NK-92 treated with Interleukin-12 subunit alpha and Interleukin-12 subunit beta, amount 100 ng/mL, for 24 hours (cell line): Measurements from ENCODE around the gene ORM2.
A peak's percentile ranks its signal among the peaks of the same experiment; 100 is the strongest.

Experiments used
- DNase-seq: peaks from one replicate; lab custom pipeline; 2025; lab: John Stamatoyannopoulos, UW

The ORM2 gene

DNA sequence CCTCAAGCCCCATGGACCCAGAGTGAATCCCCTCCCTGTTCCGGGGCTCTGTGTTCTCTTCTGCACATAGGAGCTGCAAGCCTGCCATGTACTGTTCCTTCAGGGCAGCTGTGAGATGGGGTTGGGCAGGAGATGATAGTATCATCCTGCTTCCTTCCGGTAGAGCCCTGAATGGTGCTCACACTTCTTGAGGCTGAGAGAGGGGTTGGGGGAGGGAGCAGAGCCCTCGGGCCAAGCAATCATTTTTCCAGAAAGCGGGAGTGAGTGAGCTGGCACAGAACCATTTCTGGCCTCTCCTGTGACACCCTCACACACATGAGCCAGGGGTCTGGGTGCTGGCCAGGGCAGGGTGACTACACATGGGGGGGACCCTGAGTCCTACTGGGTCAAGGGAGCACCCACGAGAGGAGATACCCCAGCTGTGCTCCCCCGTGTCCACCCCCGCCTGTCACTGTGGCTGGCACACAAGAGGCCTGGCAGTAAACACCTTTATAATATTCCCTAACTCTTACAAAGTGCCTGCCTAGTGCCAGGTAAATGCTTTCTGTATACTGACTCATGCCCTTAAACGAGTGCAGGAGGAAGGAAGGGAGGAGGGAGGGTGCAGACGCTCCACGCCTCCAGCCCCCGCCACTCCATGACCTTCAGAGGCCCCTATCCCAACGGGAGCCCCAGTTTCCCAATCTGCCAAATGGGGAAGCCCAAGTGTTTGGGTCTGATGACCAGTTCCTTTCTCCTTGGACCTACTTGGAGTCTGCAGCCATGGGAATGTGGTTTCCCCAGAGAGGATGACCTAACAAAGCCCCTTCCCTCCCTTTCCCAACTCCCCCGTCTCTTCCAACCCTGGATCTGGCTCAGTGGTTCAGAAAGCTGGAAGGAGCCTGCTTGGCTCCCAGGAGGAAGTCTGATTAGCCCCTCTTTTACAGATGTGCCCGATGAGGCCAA is 42.6 kb downstream of the ORM2 start:
- peak; percentile 57 for DNase-seq

DNA sequence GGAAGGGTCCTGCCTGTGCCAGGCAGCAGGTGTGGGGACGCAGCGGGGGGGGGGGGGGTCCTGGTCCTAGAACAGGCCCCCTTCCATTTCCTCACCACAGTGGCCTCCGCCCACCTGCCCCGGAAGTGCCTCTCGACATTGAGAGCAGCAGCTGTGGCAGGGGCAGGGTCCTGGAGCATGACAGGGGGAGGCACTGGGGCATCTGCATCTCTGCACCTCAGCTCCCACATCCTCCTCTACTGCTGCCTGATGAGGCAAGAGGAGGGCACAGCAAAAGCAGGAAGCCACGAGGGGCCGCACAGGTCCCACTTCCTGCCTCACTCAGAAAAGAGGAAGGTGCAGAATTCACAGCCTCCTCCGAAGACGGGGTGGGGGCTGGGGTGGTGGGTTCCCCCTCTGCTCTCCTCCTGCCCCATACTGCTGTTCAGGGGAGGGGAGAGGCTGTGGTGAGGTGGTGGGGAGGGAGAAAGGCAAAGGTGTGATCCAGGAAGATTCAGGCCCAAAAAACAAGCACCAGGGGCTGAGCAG is 43.3 kb downstream of the ORM2 start:
- DNase-seq, result peak; percentile 92

DNA sequence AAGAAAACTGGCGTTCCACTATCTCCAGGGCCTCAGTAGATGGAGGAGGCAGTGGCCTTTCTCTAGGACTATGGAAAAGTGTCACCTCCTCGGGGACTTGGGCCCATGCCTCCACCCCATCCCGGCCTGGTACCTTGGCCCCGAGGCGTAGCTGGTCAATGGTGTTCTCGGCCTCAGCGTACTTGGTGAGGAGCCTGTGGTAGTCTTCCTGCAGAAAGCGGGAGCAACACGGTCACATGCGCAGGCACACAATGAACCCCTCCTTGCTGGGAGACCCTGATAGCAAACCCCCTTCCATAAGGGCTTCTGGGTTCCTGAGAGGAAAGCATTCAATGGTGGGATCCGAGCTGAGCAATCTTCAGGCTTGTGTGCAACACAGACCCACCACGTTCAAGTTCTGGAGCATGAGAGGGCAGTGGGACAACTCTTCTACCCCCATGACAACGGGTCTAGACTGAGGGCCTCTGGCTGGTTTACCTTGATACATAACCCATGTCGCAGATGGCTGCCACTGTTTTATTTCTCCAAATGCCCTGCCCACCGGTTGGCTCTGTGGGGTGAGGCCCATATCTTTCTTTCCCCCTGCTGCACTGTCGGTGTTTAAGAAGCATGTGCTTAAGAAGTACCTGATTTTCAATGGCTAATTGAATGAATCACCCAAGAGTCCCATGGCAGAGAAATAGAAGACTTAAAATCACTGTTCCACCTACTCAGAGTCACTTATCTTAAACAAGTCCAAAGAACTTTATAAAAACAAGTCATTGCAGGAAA is 44.5 kb downstream of the ORM2 start:
- no peak for DNase-seq

DNA sequence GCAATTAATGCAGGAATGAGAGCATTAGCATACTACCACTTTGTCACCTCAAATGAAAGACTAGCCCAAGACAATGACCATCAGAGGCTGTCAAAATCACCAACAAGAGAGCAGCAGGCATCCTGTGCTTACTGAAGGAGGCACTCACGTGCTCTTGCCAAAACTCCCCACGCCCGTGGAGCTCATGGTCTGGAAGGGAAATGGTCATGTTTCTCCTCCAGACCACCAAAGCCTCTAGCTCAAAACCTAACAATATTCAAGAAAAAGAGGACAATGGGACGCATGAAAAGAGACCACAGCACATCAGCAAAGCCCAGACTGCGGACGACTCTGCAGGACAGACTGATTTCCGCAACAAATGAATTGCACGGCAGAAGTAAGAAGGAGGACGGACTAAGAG is 45.3 kb downstream of the ORM2 start:
- no peak for DNase-seq

DNA sequence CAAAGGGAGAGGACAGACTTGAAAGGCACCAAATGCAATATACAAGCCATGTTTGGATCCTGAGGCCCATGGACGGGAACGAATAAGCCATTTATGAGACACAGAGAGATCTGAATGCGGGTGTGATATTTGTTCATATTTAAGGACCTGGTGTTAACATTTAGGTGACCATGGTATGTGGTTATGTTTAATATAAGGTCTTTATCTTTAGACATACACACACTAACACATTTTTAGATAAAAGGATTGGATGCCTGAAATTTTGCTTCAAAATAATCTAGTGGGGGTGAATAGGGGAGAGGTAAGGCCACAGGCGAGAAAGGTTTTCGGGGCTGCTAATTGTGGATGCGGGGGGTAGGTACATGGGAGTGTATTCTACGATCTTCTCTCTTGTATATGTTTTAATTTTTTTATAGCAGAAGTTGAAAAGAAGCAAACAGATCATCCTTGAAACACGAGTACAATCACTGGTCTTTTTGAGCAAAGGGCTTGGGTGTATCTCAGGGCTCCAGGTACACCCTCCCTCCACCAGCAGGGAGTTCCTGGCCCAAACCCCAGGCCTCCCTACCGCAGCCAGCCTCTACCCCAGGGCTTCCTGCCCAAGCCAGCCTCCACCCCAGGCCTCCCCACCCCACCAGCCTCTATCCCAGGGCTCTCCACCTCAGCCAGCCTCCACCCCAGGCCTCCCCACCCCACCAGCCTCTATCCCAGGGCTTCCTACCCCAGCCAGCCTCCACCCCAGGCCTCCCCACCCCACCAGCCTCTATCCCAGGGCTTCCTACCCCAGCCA is 45.9 kb downstream of the ORM2 start:
- no peak for DNase-seq

DNA sequence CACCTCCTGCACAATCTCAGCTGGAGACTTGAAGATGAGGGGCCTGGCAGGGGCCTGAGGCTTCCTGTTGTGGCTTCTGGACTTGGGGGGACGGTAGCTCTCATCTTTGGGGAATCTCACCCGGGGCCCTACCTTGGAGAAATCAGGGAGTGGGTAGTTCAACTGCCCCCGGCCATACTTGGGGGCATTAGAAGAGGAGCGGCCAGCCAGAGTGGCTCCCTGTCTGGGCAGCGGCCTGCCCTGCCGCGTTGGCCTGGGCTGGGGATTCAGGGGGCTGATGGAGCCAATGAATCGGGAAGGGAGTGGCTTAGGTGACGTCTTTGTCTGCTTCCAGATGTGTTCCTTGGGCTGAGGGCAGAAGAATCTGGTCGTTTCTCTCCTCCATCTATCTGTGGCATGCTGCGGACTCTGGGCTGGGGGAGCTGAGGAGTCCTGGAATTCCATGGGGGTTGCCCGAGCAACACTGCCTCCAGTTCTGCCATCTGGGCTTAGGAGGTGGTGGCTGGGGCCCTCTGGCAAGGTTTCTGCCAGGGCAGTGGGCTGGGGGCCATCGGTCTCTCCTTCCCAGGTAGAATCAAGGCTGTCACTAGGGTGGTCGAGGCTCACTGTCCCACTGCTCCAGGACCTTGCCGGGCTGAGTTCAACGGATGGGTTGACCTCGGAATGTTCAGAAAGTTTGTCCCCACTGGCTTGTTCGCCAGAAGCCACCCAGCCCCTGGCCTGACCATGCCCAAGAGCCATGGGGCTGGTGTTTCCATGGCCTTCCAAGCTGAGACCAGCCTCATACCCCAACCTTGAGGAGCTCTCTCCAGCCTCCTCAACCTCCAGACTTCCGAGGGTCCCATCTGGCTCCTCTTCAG is 47.1 kb downstream of the ORM2 start:
- no peak for DNase-seq

DNA sequence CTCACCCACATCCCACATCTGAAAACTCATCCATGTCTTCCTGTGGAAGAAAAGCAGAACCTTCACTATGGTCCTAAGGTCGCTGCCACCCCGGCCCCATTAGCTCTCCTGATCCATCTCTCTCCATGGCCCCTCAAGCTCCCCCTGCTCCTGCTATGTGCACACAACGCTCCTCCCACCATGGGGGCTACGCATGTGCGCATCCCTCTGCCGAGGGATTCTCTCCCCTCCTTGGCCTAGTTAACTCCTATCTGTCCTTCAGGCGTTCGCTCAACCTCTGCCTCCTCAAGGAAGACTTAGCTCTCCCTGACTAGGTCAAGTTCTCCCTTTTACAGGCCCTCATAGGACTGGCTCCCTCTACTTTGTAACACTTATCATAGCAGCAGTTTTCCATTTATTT is 48.3 kb downstream of the ORM2 start:
- DNase-seq, result no peak

DNA sequence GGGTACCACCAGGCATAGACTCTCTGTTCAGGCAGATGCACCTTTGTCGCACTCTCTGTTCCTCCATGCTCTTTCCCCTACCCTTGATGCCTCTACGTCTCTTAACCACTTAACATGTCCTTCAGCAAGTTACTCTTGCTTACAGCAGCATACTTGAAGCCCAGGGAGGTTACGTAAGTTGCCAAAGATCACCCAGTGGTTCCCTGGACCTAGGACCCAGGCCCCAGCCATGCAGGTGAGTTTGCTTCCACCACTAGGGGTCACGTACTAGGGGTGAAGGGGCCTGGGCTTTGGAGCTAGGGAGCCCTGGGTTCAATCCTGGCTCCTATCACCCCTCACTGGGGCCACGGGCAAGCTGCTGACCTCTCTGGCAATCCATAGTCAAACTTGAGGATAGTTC is 49.2 kb downstream of the ORM2 start:
- DNase-seq, result no peak
